ENCODE data around the gene RAB11FIP4. TPM values are rescaled to one million over a fixed set of nuclear protein-coding genes. Genes with fewer than 3 reads are reported as not detected.

The RAB11FIP4 gene
- total RNA-seq, 1 experiment from 2014 or later = 15.1 TPM

DNA sequence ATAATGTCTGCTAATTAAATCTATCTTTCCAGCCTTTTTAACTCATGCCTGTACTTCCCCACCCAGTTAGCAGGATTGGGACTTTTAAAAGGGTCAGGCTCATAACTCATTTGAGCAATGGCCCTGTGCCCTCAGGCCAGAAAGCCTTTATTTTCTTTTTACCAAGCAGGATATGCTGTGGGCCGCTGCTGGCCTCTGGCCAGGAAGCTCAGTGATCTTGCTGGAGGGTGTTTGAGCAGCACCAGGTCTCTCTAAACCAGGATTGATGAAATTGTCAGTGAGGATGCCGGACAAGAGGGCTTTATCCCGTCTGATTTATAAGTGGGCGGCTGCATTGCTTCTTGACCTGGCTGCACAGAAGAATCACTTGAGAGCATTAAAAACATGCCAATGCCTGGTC, 187.8 kb downstream of the RAB11FIP4 start (continued):
- TF ChIP-seq SP1 (IDR thresholded peaks at IDR 0.05; ENCODE audit: low read depth) (no peak), SRF (IDR thresholded peaks at IDR 0.05; ENCODE audit: low read depth) (no peak)
- TF ChIP-seq, protein P1, sequence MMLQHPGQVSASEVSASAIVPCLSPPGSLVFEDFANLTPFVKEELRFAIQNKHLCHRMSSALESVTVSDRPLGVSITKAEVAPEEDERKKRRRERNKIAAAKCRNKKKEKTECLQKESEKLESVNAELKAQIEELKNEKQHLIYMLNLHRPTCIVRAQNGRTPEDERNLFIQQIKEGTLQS (IDR thresholded peaks at IDR 0.05) = no peak
- TF ChIP-seq, protein P2, sequence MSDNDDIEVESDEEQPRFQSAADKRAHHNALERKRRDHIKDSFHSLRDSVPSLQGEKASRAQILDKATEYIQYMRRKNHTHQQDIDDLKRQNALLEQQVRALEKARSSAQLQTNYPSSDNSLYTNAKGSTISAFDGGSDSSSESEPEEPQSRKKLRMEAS (IDR thresholded peaks at IDR 0.05) = no peak

DNA sequence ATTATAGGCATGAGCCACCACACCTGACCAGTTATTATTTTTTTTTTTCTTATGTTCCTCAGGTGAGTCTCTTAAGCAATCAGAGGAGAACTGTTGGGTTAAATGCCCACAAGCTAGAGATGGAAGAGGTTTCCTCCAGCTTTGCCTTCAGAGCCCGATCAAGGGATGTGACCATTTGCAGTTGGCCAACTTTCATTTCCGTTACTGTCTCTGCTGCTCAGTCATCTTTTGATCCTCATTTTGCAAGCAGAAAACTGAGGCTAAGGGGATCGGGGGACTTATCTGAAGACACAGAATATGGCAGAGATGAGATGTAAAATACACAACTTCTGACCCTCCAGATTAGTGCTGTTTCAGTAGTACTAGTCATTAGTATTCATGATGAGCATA, 188.8 kb downstream of the RAB11FIP4 start:
- no peaks in the 10 kb centered on the region for H3K36me3 ChIP-seq (ENCODE audit: control insufficient read depth in 1 of 2, insufficient read depth in 2 of 2, low read length in 2 of 2)

DNA sequence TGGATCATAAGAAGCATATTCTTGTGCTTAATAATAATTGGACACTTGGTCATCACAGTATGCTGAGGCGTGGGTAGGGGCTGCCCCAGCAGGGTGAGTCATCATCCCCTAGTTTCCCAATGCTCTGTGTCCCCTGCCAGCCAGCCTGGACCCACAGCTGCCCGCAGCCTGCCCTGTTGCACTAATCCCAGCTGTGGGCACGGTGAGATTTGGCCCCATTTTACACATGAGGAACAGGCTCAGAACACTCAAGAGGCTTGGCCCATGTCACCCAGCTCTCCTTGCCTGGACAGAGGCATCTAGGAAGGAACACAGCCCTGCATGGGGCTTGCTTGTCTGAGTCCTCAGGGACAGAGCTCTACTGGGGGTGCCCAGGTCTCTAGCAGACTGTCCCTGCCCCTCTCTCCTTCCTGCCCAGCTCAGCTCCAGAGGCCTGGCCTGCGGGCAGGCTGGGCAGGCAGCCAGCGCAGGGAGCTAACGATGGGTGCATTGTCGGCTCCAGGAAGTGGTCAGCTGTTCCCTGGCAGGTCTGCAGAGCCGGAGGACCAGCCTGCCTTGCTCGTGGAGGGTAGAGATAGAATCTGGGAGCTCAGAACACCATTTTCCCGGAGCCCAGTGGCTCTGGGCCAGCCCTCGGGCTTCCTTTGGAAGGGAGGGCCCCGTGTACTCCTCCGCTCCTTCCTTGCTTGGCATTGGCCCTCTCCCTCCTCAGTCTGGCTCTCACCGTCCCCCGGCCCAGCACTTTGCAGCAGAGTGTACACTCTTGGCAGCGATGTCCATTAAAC, 189.4 kb downstream of the RAB11FIP4 start:
- H3K4me1 ChIP-seq (ENCODE audit: control insufficient read depth in 1 of 2, insufficient read depth in 2 of 2, low read length in 2 of 2) = peaks cover 9 to 26% of the 10 kb centered on the region in 2 experiments
- H3K4me2 ChIP-seq (ENCODE audit: low read length) = no peak overlapping the region
- BruUV-seq (replicated peaks) = no TSS peak
- H3K27ac ChIP-seq (ENCODE audit: low read depth, low read length) = peak overlapping the region; percentile 34; the same call in 1 of the 2 replicates
- intact Hi-C loops (cut with micrococcal nuclease) = no loop called here
- no peak overlapping the region for H3K4me3 ChIP-seq (replicated peaks in 1 of 2; ENCODE audit: low read depth in 1 of 2, low read length in 2 of 2)
- RAD21 ChIA-PET (ENCODE audit: low non-redundant PET in 1 of 2, low total read pairs in 2 of 2, uncharacterized antibody in 2 of 2, unreplicated experiment in 2 of 2) = no interaction called here
- H2AFZ ChIP-seq (ENCODE audit: low read depth, low read length, poor library complexity, severe bottlenecking) = no peak overlapping the region
- CTCF ChIA-PET = no interaction called here
- no peaks in the 10 kb centered on the region for H3K79me2 ChIP-seq (ENCODE audit: insufficient read depth, low read length)
- no peaks in the 10 kb centered on the region for H3K9me3 ChIP-seq (ENCODE audit: control insufficient read depth in 1 of 2, insufficient read depth in 1 of 2, low read depth in 1 of 2, low read length in 2 of 2)
- H4K20me1 ChIP-seq (ENCODE audit: insufficient read depth) = no peaks in the 10 kb centered on the region
- 0 out of 2 replicates have a peak, but pooled peaks have one; percentile 4 for ATAC-seq
- no peaks in the 10 kb centered on the region for H3K9me2 ChIP-seq (ENCODE audit: insufficient read depth)
- no peak overlapping the region for H3K9ac ChIP-seq (ENCODE audit: low read length)
- H3K36me3 ChIP-seq (ENCODE audit: control insufficient read depth in 1 of 2, insufficient read depth in 2 of 2, low read length in 2 of 2) = no peaks in the 10 kb centered on the region
- H3K27me3 ChIP-seq (ENCODE audit: insufficient read depth, low read length) = no peaks in the 10 kb centered on the region
- DNase-seq (ENCODE audit: low read depth, low spot score) = no peak
- POLR2A ChIA-PET = interaction anchor here (1.3 kb wide), 1 partner anchor 16 kb away, joined by 5 read pairs; no protein-coding TSS in a partner anchor
- no peak for TF ChIP-seq FOSL1 (IDR thresholded peaks at IDR 0.05; ENCODE audit: low read depth)
- TF ChIP-seq, protein P2 (IDR thresholded peaks at IDR 0.05) = no peak
- TF ChIP-seq, protein P1 (IDR thresholded peaks at IDR 0.05) = no peak
- no peak for TF ChIP-seq SP1 (IDR thresholded peaks at IDR 0.05; ENCODE audit: low read depth)
- TF ChIP-seq RAD21 (IDR thresholded peaks at IDR 0.05; ENCODE audit: low read depth) = no peak
- TF ChIP-seq SIN3A (IDR thresholded peaks at IDR 0.05; ENCODE audit: low read depth) = no peak
- TF ChIP-seq, protein P3, sequence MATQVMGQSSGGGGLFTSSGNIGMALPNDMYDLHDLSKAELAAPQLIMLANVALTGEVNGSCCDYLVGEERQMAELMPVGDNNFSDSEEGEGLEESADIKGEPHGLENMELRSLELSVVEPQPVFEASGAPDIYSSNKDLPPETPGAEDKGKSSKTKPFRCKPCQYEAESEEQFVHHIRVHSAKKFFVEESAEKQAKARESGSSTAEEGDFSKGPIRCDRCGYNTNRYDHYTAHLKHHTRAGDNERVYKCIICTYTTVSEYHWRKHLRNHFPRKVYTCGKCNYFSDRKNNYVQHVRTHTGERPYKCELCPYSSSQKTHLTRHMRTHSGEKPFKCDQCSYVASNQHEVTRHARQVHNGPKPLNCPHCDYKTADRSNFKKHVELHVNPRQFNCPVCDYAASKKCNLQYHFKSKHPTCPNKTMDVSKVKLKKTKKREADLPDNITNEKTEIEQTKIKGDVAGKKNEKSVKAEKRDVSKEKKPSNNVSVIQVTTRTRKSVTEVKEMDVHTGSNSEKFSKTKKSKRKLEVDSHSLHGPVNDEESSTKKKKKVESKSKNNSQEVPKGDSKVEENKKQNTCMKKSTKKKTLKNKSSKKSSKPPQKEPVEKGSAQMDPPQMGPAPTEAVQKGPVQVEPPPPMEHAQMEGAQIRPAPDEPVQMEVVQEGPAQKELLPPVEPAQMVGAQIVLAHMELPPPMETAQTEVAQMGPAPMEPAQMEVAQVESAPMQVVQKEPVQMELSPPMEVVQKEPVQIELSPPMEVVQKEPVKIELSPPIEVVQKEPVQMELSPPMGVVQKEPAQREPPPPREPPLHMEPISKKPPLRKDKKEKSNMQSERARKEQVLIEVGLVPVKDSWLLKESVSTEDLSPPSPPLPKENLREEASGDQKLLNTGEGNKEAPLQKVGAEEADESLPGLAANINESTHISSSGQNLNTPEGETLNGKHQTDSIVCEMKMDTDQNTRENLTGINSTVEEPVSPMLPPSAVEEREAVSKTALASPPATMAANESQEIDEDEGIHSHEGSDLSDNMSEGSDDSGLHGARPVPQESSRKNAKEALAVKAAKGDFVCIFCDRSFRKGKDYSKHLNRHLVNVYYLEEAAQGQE (IDR thresholded peaks at IDR 0.05; ENCODE audit: low read depth) = no peak
- TF ChIP-seq EZH2 (IDR thresholded peaks at IDR 0.05) = no peak
- no peak for TF ChIP-seq EGR1 (IDR thresholded peaks at IDR 0.05; ENCODE audit: low read depth)

More for the DNA sequence above, 188.8 kb downstream of the RAB11FIP4 start:
- H4K20me1 ChIP-seq (ENCODE audit: insufficient read depth) = no peaks in the 10 kb centered on the region
- CTCF ChIA-PET = no interaction called here
- H3K9ac ChIP-seq (ENCODE audit: low read length) = no peak overlapping the region
- intact Hi-C loops (cut with micrococcal nuclease) = no loop called here
- no peak overlapping the region for H3K4me3 ChIP-seq (replicated peaks in 1 of 2; ENCODE audit: low read depth in 1 of 2, low read length in 2 of 2)
- H3K79me2 ChIP-seq (ENCODE audit: insufficient read depth, low read length) = no peaks in the 10 kb centered on the region
- no peak overlapping the region for H2AFZ ChIP-seq (ENCODE audit: low read depth, low read length, poor library complexity, severe bottlenecking)
- H3K27ac ChIP-seq (ENCODE audit: low read depth, low read length) = no peak overlapping the region
- H3K4me1 ChIP-seq (ENCODE audit: control insufficient read depth in 1 of 2, insufficient read depth in 2 of 2, low read length in 2 of 2) = peaks cover 9 to 26% of the 10 kb centered on the region in 2 experiments
- H3K4me2 ChIP-seq (ENCODE audit: low read length) = no peak overlapping the region
- ATAC-seq (no peak), DNase-seq (ENCODE audit: low read depth, low spot score) (no peak)
- H3K27me3 ChIP-seq (ENCODE audit: insufficient read depth, low read length) = no peaks in the 10 kb centered on the region
- H3K9me2 ChIP-seq (ENCODE audit: insufficient read depth) = no peaks in the 10 kb centered on the region
- POLR2A ChIA-PET = no interaction called here
- H3K9me3 ChIP-seq (ENCODE audit: control insufficient read depth in 1 of 2, insufficient read depth in 1 of 2, low read depth in 1 of 2, low read length in 2 of 2) = no peaks in the 10 kb centered on the region
- RAD21 ChIA-PET (ENCODE audit: low non-redundant PET in 1 of 2, low total read pairs in 2 of 2, uncharacterized antibody in 2 of 2, unreplicated experiment in 2 of 2) = no interaction called here
- TF ChIP-seq EZH2 (IDR thresholded peaks at IDR 0.05) (no peak), EZH2phosphoT487 (IDR thresholded peaks at IDR 0.05; ENCODE audit: borderline replicate concordance) (no peak), SIN3A (IDR thresholded peaks at IDR 0.05; ENCODE audit: low read depth) (no peak), JUND (IDR thresholded peaks at IDR 0.05) (no peak)
- BruUV-seq (replicated peaks) = no TSS peak

Measured in HCT116 (cell line).